Osteocyte (in vitro differentiated cells): Measurements from ENCODE around the gene ASTN2. TPM values are rescaled to one million over a fixed set of nuclear protein-coding genes. Genes with fewer than 3 reads are reported as not detected.

ENCODE experiments used
- DNase-seq: peaks from one replicate; pipeline ENCODE4 v3.0.0; 2021; ENCODE audit warnings: mixed read lengths; ENCODE audit not compliant: unreplicated experiment; ENCODE audit errors: extremely low spot score
- H3K27ac Mint-ChIP-seq: one replicate; pipeline ENCODE4 v1.8.0; 2021; ENCODE audit warnings: mild to moderate bottlenecking, mixed read lengths; ENCODE audit not compliant: unreplicated experiment
- H3K27me3 Mint-ChIP-seq: one replicate; pipeline ENCODE4 v1.8.0; 2021; ENCODE audit warnings: mixed read lengths; ENCODE audit not compliant: unreplicated experiment
- H3K36me3 Mint-ChIP-seq: one replicate; pipeline ENCODE4 v1.8.0; 2021; ENCODE audit warnings: mixed read lengths; ENCODE audit not compliant: unreplicated experiment
- H3K4me1 Mint-ChIP-seq: one replicate; pipeline ENCODE4 v1.8.0; 2021; ENCODE audit warnings: mixed read lengths; ENCODE audit not compliant: unreplicated experiment
- H3K4me3 Mint-ChIP-seq: one replicate; pipeline ENCODE4 v1.8.0; 2021; ENCODE audit warnings: mild to moderate bottlenecking, moderate library complexity, mixed read lengths; ENCODE audit not compliant: unreplicated experiment
- H3K9me3 Mint-ChIP-seq: one replicate; pipeline ENCODE4 v1.8.0; 2021; ENCODE audit warnings: mixed read lengths; ENCODE audit not compliant: unreplicated experiment
- total RNA-seq: library from RNA; stranded (reverse); gene quantifications from 2 replicates; pipeline ENCODE4 v1.2.1, GENCODE V29; 2021
- TF ChIP-seq, protein P1 (sequence below): fragments of 200-600 bp; sonication (generic); IDR thresholded peaks from 2 replicates; pipeline ENCODE4 v1.5.0; 2021; ENCODE audit warnings: antibody characterized with exemption, mild to moderate bottlenecking, moderate library complexity

The ASTN2 gene
- total RNA-seq, 1 donor from 2014 or later, result 2.3 TPM

DNA sequence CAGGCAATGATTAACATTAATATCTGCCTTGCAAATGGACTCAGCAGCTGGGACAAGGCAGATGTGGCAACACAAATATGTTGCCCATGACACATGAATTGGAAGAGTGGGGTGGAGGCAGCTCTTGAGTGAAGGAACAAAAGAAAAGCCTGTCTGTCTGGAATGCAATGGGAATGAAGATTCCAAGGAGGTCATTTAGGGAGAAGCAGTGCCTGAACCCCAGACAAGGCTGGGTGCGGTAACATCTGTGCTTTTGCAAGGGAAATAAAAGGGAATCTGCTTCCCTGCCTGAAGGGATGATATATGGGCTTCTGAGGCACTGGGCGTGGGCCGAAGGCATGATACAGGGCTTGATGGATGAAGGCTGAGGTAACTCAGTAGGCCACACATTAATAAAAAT is 821.9 kb downstream of the ASTN2 start:
- H3K27me3 Mint-ChIP-seq, result no peaks in the 10 kb centered on the region
- no peaks in the 10 kb centered on the region for H3K36me3 Mint-ChIP-seq
- no peak for DNase-seq
- no peak overlapping the region for H3K27ac Mint-ChIP-seq
- H3K4me1 Mint-ChIP-seq, result peaks cover 3% of the 10 kb centered on the region
- TF ChIP-seq, protein P1, sequence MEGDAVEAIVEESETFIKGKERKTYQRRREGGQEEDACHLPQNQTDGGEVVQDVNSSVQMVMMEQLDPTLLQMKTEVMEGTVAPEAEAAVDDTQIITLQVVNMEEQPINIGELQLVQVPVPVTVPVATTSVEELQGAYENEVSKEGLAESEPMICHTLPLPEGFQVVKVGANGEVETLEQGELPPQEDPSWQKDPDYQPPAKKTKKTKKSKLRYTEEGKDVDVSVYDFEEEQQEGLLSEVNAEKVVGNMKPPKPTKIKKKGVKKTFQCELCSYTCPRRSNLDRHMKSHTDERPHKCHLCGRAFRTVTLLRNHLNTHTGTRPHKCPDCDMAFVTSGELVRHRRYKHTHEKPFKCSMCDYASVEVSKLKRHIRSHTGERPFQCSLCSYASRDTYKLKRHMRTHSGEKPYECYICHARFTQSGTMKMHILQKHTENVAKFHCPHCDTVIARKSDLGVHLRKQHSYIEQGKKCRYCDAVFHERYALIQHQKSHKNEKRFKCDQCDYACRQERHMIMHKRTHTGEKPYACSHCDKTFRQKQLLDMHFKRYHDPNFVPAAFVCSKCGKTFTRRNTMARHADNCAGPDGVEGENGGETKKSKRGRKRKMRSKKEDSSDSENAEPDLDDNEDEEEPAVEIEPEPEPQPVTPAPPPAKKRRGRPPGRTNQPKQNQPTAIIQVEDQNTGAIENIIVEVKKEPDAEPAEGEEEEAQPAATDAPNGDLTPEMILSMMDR, result no peak
- H3K9me3 Mint-ChIP-seq, result peaks cover 17% of the 10 kb centered on the region
- H3K4me3 Mint-ChIP-seq, result no peak overlapping the region

DNA sequence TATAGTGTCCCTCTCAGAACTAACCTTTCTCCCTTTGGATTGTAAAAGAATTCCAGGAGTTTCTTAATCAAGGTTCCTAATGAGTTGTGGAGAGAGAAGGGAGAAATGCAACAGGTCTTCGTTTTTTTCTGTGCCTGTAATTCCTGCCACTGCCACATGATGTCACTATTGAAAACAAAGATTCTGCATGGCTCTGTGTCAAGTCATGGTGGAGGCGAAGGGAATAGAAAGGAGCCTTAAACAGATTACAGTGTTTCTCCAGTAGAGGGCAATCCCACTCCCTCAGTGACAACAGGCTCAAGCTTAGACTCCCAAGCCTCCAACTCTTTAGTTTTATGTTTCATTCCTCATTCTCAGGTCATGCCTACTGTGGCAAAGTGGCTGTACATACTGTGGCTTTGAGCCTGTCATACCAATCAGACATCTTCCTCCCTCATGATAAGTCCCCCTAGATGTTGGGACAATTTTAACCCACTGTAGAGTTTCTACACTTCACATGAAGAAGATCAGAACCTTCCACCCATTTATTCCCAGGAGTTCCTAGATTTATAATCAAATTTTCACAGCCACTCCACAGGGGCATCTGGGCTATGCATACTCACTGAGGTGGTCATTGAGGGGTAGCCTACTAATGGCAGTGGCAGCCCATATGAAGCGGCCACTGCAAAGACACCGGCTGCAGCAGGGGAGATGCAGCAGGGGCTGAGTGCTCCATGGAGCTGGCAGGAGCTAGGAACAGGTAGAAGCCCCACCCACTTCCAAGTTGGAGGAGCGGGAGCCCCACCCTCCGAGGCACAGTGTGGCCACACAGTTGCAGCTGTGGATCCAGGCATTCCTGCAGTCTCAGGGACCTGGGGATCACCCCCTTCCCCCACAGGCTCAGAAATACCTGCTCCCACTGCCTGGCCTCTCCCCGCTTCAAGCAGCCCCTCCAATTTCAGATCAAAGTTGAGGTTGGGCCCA is 825.2 kb downstream of the ASTN2 start:
- H3K27me3 Mint-ChIP-seq, result no peaks in the 10 kb centered on the region
- H3K9me3 Mint-ChIP-seq, result peaks cover 30% of the 10 kb centered on the region
- no peak for DNase-seq
- no peak overlapping the region for H3K4me3 Mint-ChIP-seq
- H3K27ac Mint-ChIP-seq, result no peak overlapping the region
- TF ChIP-seq, protein P1, result peak; percentile 46
- peaks cover 1% of the 10 kb centered on the region for H3K4me1 Mint-ChIP-seq
- no peaks in the 10 kb centered on the region for H3K36me3 Mint-ChIP-seq

DNA sequence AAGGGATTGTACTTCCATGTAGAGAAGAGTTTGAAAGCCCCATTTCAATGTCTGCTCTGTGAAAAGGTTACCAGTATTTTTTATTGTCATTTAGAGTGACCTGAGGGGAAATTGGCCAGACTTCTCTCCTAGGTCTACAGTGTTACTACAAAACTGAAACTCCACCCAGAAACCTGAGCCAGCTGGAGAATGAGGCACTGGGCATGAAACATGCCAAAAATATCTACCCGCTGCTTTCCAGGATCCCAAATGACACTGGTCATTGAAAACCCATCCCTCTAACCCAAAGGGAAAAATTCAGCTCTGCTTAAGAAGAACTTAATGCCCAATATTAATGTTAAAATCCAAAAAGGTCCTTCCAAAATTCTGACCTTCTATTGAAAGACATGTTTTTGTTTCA is 826.9 kb downstream of the ASTN2 start:
- no peak overlapping the region for H3K27ac Mint-ChIP-seq

DNA sequence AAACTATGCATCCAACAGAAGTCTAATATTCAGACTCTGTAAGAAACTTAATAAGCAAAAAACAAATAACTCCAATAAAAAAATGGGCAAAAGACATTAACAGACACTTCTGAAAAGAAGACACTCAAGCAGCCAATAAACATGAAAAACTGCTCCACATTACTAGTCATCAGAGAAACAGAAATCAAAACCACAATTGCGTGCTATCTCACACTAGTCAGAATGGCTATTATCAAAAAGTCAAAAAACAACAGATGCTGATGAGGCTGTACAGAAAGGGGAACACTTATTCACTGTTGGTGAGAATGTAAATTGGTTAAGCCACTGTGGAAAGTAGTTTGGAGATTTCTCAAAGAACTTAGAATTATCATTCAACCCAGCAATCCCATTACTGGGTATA is 829.0 kb downstream of the ASTN2 start:
- Mint-ChIP-seq H3K9me3 (peaks cover 30% of the 10 kb centered on the region), H3K27me3 (no peaks in the 10 kb centered on the region), H3K27ac (no peak overlapping the region), H3K4me3 (no peak overlapping the region), H3K4me1 (peaks cover under 1% of the 10 kb centered on the region), H3K36me3 (no peaks in the 10 kb centered on the region)
- TF ChIP-seq, protein P1, result no peak
- DNase-seq, result no peak

More for the DNA sequence above, 826.9 kb downstream of the ASTN2 start:
- H3K9me3 Mint-ChIP-seq, result peaks cover 30% of the 10 kb centered on the region
- TF ChIP-seq, protein P1, result no peak
- H3K4me3 Mint-ChIP-seq, result no peak overlapping the region
- no peak for DNase-seq
- no peaks in the 10 kb centered on the region for H3K36me3 Mint-ChIP-seq
- no peaks in the 10 kb centered on the region for H3K27me3 Mint-ChIP-seq
- H3K4me1 Mint-ChIP-seq, result no peaks in the 10 kb centered on the region

DNA sequence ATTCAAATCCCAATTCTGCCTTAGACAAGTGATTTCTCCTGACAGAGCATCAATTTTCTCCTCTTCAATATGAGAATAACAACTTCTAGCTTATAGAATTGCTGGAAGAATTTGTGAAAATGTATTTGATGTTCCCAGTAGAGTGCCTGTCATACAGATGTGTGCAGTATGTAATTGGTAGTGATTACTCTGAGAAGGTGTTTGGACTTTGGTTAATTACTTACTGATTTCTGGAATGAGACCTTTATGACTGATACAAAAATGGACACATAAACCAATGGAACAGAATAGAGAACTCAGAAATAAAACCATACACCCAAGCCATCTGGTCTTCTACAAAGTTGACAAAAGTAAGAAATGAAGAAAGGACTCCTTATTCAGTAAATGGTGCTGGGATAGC is 829.7 kb downstream of the ASTN2 start:
- Mint-ChIP-seq H3K4me3 (no peak overlapping the region), H3K9me3 (peaks cover 30% of the 10 kb centered on the region), H3K27ac (no peak overlapping the region), H3K4me1 (peaks cover 4% of the 10 kb centered on the region), H3K36me3 (no peaks in the 10 kb centered on the region), H3K27me3 (no peaks in the 10 kb centered on the region)
- TF ChIP-seq, protein P1, result no peak
- no peak for DNase-seq
